Measurements from ENCODE around the gene PATZ1. TPM values are rescaled to one million over a fixed set of nuclear protein-coding genes. Genes with fewer than 3 reads are reported as not detected.

PATZ1 gene
- total and polyA plus RNA-seq, 2 of the 8 experiments (the other 6 are each of a cell fraction or from before 2014, with no cell fraction given), result 62.1 to 70.9 TPM

DNA sequence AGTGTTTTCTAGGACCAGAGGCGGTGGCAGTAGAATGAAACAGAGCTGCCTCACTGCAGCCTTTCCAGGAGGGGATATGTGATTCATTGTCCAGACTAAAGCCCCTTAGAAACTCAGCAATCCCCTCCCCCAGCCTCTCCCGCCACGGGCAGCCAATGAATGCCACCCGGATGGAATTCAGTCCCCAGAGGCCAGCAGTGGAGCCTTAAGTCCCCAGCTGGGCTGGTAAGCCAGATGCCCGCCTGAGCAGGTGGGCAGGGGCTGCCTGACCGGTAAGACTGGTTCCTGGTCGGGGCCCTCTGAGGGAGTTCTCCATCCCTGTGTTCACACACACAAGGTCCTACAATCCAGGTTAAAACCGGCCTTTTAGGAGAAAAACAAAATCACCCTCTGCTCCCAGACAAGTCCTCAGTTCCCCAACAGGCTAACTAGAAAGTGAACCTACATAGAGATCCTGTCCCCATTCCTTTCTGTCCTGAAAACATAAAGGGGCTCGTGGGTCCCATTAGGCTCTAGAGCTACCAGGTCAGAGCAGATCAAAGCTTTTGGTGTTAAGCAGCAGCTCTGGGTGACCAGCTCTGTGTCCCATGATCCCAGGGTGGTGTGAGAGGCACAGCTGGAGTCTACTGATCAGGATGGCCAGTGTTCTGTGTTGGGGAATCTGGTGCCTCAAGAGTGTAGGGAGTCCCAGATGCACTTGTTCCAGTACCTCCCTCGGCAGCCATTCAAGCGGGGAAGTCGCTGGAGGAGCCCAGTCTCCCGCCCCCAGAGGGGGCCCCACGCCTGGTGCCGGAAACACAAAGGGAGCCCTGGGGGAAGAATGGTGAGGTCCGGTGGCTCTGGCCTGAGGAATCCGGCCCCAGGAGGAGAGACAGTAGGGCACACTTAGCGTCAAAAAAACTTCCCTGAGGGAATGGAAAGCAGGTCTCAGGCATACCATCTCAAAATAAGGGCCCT is 2.6 kb downstream of the PATZ1 start (continued):
- TF ChIP-seq, protein P1, sequence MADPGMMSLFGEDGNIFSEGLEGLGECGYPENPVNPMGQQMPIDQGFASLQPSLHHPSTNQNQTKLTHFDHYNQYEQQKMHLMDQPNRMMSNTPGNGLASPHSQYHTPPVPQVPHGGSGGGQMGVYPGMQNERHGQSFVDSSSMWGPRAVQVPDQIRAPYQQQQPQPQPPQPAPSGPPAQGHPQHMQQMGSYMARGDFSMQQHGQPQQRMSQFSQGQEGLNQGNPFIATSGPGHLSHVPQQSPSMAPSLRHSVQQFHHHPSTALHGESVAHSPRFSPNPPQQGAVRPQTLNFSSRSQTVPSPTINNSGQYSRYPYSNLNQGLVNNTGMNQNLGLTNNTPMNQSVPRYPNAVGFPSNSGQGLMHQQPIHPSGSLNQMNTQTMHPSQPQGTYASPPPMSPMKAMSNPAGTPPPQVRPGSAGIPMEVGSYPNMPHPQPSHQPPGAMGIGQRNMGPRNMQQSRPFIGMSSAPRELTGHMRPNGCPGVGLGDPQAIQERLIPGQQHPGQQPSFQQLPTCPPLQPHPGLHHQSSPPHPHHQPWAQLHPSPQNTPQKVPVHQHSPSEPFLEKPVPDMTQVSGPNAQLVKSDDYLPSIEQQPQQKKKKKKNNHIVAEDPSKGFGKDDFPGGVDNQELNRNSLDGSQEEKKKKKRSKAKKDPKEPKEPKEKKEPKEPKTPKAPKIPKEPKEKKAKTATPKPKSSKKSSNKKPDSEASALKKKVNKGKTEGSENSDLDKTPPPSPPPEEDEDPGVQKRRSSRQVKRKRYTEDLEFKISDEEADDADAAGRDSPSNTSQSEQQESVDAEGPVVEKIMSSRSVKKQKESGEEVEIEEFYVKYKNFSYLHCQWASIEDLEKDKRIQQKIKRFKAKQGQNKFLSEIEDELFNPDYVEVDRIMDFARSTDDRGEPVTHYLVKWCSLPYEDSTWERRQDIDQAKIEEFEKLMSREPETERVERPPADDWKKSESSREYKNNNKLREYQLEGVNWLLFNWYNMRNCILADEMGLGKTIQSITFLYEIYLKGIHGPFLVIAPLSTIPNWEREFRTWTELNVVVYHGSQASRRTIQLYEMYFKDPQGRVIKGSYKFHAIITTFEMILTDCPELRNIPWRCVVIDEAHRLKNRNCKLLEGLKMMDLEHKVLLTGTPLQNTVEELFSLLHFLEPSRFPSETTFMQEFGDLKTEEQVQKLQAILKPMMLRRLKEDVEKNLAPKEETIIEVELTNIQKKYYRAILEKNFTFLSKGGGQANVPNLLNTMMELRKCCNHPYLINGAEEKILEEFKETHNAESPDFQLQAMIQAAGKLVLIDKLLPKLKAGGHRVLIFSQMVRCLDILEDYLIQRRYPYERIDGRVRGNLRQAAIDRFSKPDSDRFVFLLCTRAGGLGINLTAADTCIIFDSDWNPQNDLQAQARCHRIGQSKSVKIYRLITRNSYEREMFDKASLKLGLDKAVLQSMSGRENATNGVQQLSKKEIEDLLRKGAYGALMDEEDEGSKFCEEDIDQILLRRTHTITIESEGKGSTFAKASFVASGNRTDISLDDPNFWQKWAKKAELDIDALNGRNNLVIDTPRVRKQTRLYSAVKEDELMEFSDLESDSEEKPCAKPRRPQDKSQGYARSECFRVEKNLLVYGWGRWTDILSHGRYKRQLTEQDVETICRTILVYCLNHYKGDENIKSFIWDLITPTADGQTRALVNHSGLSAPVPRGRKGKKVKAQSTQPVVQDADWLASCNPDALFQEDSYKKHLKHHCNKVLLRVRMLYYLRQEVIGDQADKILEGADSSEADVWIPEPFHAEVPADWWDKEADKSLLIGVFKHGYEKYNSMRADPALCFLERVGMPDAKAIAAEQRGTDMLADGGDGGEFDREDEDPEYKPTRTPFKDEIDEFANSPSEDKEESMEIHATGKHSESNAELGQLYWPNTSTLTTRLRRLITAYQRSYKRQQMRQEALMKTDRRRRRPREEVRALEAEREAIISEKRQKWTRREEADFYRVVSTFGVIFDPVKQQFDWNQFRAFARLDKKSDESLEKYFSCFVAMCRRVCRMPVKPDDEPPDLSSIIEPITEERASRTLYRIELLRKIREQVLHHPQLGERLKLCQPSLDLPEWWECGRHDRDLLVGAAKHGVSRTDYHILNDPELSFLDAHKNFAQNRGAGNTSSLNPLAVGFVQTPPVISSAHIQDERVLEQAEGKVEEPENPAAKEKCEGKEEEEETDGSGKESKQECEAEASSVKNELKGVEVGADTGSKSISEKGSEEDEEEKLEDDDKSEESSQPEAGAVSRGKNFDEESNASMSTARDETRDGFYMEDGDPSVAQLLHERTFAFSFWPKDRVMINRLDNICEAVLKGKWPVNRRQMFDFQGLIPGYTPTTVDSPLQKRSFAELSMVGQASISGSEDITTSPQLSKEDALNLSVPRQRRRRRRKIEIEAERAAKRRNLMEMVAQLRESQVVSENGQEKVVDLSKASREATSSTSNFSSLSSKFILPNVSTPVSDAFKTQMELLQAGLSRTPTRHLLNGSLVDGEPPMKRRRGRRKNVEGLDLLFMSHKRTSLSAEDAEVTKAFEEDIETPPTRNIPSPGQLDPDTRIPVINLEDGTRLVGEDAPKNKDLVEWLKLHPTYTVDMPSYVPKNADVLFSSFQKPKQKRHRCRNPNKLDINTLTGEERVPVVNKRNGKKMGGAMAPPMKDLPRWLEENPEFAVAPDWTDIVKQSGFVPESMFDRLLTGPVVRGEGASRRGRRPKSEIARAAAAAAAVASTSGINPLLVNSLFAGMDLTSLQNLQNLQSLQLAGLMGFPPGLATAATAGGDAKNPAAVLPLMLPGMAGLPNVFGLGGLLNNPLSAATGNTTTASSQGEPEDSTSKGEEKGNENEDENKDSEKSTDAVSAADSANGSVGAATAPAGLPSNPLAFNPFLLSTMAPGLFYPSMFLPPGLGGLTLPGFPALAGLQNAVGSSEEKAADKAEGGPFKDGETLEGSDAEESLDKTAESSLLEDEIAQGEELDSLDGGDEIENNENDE (IDR thresholded peaks at IDR 0.05; ENCODE audit: insufficient replicate concordance, low read length), result no peak
- peak; percentile 56 for TF ChIP-seq SAP30 (IDR thresholded peaks at IDR 0.05; ENCODE audit: insufficient read depth, insufficient replicate concordance, low read length)
- TF ChIP-seq EZH2 (IDR thresholded peaks at IDR 0.05; ENCODE audit: low read depth, low read length, severe bottlenecking), result no peak
- peak; percentile 69; the same call in 1 of the 2 replicates for TF ChIP-seq RBBP5 (IDR thresholded peaks at IDR 0.05; ENCODE audit: borderline replicate concordance, low read depth, low read length)
- TF ChIP-seq NRF1 (IDR thresholded peaks at IDR 0.05; ENCODE audit: low read depth, low read length), result no peak
- peak; percentile 87 for TF ChIP-seq YY1 (IDR thresholded peaks at IDR 0.05; ENCODE audit: low read depth, low read length)
- no peak for TF ChIP-seq MAFK (IDR thresholded peaks at IDR 0.05; ENCODE audit: low read depth, low read length)
- no peak for TF ChIP-seq RNF2 (IDR thresholded peaks at IDR 0.05; ENCODE audit: borderline replicate concordance, low read depth, low read length, missing control alignments, poor library complexity, severe bottlenecking)
